OCI-LY7 (cell line): ENCODE measurements around the gene GALNT10.

Source experiments
- EZH2phosphoT487 ChIP-seq: fragments of 200-600 bp; sonication (generic); IDR thresholded peaks from 2 replicates; pipeline ENCODE4 v1.6.1; 2018; ENCODE audit warnings: low read depth, borderline replicate concordance, mild to moderate bottlenecking, mixed run types, antibody characterized with exemption, low read length, moderate library complexity, mixed read lengths
- TF ChIP-seq, protein P1 (sequence below): fragments of 200-600 bp; sonication (generic); conservative IDR thresholded peaks from 2 replicates; pipeline ENCODE4 v1.5.1; 2014; ENCODE audit warnings: mild to moderate bottlenecking, antibody characterized with exemption, low read length, moderate library complexity, mixed read lengths

DNA sequence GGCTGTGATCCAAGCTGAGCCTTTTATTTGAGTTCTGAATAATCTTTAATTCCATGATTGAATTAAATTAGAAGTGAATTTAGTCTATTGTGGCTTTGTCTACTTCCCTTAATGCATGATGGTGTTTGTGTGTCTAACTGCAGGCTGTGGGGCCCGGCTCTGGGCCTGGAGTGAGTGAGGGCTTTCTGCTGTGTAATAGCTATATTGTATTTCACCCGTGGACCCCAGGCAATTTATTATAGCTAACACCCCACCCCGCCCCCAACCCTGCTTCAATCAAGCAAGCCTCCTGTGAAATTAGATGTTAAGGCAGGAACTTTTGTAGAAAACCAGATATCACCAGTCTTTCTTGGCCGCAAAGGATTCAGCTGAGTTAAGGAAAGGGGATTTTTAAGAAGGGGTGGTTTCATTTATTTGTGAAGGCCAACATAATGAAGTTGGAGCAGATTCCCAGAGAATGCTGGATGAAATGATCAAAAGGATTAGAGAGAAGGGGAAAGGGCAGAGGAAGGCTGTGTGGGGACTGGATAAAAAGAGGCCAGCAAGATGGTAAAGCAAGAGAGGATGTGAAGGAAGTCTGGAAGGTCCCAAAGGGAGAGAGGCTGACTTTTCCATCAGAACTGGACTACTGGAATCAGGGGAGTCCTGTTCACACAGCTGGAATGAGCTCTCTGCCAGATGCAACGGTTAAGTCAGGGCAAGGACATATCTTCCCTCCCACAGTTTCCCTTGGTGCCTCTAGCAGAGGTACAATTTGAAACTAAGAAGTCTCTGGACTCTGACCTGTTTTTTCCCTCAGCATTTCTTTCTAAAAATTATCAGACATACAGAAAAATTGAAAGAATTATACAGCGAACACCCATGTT lies 129.9 kb downstream of the GALNT10 start:
- TF ChIP-seq, protein P1, sequence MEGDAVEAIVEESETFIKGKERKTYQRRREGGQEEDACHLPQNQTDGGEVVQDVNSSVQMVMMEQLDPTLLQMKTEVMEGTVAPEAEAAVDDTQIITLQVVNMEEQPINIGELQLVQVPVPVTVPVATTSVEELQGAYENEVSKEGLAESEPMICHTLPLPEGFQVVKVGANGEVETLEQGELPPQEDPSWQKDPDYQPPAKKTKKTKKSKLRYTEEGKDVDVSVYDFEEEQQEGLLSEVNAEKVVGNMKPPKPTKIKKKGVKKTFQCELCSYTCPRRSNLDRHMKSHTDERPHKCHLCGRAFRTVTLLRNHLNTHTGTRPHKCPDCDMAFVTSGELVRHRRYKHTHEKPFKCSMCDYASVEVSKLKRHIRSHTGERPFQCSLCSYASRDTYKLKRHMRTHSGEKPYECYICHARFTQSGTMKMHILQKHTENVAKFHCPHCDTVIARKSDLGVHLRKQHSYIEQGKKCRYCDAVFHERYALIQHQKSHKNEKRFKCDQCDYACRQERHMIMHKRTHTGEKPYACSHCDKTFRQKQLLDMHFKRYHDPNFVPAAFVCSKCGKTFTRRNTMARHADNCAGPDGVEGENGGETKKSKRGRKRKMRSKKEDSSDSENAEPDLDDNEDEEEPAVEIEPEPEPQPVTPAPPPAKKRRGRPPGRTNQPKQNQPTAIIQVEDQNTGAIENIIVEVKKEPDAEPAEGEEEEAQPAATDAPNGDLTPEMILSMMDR: no peak
- TF ChIP-seq EZH2phosphoT487: no peak
